ENCODE measurements around the gene TUBB3. TPM values are rescaled to one million over a fixed set of nuclear protein-coding genes. Genes with fewer than 3 reads are reported as not detected.
A peak's percentile ranks its signal among the peaks of the same experiment; 100 is the strongest.

The TUBB3 gene
- total RNA-seq, 1 donor: 95.9 TPM

GRCh38 chr16:89949121-89949742 is 26.1 kb downstream of the TUBB3 start:
- H3K4me3 ChIP-seq (ENCODE audit: low read depth, low read length): peak overlapping the region; percentile 66
- DNase-seq (ENCODE audit: low read depth): no peak
- TF ChIP-seq, protein P1, sequence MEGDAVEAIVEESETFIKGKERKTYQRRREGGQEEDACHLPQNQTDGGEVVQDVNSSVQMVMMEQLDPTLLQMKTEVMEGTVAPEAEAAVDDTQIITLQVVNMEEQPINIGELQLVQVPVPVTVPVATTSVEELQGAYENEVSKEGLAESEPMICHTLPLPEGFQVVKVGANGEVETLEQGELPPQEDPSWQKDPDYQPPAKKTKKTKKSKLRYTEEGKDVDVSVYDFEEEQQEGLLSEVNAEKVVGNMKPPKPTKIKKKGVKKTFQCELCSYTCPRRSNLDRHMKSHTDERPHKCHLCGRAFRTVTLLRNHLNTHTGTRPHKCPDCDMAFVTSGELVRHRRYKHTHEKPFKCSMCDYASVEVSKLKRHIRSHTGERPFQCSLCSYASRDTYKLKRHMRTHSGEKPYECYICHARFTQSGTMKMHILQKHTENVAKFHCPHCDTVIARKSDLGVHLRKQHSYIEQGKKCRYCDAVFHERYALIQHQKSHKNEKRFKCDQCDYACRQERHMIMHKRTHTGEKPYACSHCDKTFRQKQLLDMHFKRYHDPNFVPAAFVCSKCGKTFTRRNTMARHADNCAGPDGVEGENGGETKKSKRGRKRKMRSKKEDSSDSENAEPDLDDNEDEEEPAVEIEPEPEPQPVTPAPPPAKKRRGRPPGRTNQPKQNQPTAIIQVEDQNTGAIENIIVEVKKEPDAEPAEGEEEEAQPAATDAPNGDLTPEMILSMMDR (IDR thresholded peaks at IDR 0.05; ENCODE audit: insufficient read depth, low read depth, low read length): no peak

GRCh38 chr16:89949756-89950155 is 26.6 kb downstream of the TUBB3 start:
- H3K4me3 ChIP-seq (ENCODE audit: low read depth, low read length): peak overlapping the region; percentile 66
- TF ChIP-seq, protein P1 (IDR thresholded peaks at IDR 0.05; ENCODE audit: insufficient read depth, low read depth, low read length): no peak
- DNase-seq (ENCODE audit: low read depth): no peak

DNA sequence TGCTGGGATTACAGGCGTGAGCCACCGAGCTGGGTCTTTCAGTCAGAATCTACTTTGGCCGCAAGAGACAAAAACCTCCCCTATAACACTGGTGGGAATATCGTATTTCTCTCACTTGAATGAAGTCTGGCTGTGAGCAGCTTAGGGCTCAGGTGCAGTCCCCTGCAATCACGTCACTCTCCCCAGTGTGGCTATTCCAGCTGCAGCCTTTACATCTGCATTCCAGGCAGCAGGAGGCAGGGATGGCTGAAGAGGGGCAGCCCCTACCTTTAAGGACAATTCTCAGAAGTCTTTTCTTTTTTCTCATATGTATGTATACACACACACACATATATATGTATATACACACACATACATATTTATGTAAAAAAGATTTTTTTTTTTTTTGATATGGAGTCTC is 28.4 kb downstream of the TUBB3 start:
- TF ChIP-seq, protein P1 (IDR thresholded peaks at IDR 0.05; ENCODE audit: insufficient read depth, low read depth, low read length): no peak
- no peak for DNase-seq (ENCODE audit: low read depth)
- H3K4me3 ChIP-seq (ENCODE audit: low read depth, low read length): no peak overlapping the region

GRCh38 chr16:89952049-89952448 is 28.9 kb downstream of the TUBB3 start:
- H3K4me3 ChIP-seq (ENCODE audit: low read depth, low read length): no peak overlapping the region
- no peak for DNase-seq (ENCODE audit: low read depth)
- TF ChIP-seq, protein P1 (IDR thresholded peaks at IDR 0.05; ENCODE audit: insufficient read depth, low read depth, low read length): no peak

DNA sequence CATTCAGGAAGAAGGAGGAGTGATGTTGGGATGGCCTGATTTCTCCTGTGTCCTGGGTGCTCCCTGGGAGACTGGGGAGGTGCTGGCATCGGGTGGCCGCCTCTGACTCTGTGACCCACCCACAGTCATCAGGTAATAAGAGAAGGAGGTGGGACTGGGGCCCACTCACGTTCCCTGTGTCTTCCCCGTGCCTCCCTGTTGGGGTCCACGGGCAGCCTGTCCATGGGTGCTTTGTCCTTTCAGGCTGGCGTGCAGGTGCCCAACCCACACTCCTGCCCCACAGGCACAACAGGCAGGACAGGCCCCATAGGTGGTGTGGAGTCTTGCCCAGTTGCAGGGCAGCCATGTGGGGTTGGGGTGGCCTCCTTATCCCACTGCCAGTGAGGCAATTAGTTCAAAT is 29.4 kb downstream of the TUBB3 start:
- no peak for DNase-seq (ENCODE audit: low read depth)
- no peak overlapping the region for H3K4me3 ChIP-seq (ENCODE audit: low read depth, low read length)
- TF ChIP-seq, protein P1 (IDR thresholded peaks at IDR 0.05; ENCODE audit: insufficient read depth, low read depth, low read length): no peak

DNA sequence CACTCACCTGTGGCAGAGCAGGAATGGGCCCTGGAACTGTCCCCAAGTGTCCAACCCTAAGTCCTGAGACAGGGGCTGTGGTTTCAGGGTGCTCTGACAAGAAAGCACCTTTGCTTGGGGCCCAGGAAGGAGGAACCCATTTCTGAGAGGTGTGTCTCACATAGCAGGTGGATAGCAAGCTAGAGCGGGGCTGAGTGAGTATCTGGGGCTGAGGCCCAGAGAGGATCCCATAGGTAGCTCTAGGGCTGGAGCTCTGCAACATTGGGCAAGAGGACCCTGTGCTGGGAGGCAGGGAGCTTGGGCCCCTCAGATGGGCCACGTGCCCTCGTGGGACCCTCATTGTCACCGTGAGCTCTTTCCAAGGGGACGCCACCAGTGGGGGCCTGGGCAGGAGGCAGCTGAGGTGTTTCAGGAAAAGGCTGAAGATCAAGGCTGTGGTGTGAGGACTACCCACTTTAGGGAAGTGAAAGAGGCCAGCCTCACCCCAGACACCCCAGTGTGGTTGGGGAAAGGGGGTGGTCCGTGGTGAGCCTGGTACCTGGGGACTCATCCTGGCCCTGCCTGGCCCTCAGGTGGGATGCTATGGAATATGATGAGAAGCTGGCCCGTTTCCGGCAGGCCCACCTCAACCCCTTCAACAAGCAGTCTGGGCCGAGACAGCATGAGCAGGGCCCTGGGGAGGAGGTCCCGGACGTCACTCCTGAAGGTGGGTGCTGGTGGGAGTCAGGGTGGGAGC is 30.7 kb downstream of the TUBB3 start:
- DNase-seq (ENCODE audit: low read depth): no peak
- H3K4me3 ChIP-seq (ENCODE audit: low read depth, low read length): no peak overlapping the region
- TF ChIP-seq, protein P1 (IDR thresholded peaks at IDR 0.05; ENCODE audit: insufficient read depth, low read depth, low read length): no peak

Data from fibroblast of villous mesenchyme (primary cell).